Measurements from ENCODE around the gene LRRFIP1.
"Not testable (repeated sequence)": the region's sequence is repeated elsewhere in the genome, so short reads cannot be mapped to it uniquely, and the experiment has no call there.

The LRRFIP1 gene

DNA sequence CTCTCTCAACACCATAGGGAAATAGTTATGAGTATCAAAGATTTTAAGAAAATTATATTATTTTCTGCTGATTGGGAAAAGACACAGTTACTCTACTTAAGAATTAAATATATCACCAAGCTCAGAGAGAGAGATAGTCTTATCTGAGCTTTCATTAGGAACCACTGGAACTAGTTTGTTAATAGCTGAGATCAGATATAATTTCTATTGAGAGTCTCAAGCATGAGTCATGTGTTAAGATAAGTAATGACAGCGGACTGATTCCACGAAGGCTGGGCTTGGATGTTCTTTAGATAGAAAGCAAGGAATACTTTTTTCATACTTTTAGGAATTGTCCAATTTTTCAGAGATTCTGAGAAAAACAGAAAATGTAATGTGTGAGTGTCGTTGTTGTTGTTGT, 126.8 kb downstream of the LRRFIP1 start:
- no peak for DNase-seq

DNA sequence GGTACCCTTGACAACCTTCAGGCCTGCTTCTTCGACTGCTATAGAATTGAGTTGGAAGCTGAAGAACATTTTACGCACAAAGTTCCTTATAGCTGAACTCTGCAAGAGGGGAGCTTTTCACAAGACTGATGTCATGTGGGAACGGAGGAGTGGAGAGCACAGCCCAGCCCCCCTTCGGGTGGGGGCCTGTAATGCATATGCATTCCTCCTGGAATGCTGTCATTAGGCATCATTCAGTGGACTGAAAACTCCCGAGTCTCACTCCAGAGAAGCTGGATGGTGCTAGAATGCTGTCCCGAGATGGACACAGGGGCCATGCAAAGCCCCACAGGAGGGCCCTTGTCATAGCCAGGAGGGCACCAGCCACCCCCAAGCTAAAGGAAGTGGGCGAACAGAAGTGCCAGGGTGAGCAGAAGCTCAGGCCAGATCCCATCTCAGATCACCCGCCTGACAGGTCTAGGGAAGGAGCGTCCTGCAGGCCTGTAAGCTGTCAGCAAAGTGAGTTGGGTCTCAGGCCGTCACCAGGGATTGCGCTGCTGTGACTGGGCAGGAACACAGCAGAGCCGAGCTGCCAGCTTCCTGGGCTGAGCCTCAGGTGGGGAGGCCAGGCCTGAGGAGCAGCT, 127.3 kb downstream of the LRRFIP1 start:
- no peak for DNase-seq

DNA sequence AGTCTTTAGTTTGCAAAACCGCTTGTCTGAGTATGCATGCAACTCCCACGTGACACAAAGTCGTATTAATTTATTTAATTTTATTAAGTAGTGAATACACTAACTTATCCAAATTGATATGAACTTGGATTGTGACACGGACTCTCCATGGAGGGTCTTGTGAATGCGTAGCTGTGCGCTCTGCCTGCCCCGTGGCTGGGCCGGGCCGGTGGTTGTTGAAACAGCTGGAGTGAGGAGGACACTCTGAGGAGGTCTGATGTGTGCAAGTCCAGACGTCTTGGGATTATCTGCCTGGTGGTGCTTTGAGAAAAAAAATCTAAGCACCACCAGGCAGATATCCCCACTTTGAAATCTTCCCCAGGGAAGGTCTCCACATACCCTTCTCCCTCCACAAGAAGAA, 130.2 kb downstream of the LRRFIP1 start:
- no peak for DNase-seq

DNA sequence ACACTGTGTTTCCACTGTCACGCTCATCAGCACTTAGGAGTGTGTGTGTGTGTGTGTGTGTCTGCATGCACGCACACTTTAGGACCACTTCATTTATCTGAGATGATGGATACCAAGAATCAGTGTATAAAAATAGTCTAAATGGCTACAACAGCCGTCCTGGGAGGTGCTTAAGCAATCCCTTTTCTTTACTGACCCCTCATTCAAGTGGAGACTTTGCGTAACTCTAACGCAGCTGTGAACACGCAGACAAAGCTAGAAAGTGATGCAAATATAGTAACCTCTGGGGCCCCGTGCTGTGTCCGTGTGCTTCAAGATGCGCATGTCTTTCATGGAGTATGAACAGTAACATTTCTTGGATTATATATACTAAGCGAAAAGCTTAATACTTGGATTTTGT, 130.8 kb downstream of the LRRFIP1 start:
- DNase-seq: no peak

DNA sequence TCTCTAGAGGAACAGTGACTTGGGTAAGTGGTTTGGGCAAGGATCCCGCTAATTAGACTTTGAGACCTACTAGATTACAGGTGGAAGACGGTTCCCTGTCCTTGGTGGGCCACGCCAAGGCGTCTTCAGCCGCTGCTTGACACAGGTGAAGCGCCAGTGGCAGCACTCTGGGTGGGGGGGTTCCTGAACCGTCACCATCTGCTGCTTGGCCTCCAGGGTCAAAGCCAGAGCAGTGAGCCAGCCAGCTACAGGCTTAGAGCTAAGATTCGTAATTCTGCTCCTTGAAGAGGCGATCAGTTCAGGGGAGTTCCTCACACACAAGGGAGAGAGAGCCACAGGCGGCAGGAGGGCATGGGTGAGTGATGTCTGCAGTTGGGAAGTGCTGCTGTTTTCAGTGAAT, 131.8 kb downstream of the LRRFIP1 start:
- DNase-seq: no peak

DNA sequence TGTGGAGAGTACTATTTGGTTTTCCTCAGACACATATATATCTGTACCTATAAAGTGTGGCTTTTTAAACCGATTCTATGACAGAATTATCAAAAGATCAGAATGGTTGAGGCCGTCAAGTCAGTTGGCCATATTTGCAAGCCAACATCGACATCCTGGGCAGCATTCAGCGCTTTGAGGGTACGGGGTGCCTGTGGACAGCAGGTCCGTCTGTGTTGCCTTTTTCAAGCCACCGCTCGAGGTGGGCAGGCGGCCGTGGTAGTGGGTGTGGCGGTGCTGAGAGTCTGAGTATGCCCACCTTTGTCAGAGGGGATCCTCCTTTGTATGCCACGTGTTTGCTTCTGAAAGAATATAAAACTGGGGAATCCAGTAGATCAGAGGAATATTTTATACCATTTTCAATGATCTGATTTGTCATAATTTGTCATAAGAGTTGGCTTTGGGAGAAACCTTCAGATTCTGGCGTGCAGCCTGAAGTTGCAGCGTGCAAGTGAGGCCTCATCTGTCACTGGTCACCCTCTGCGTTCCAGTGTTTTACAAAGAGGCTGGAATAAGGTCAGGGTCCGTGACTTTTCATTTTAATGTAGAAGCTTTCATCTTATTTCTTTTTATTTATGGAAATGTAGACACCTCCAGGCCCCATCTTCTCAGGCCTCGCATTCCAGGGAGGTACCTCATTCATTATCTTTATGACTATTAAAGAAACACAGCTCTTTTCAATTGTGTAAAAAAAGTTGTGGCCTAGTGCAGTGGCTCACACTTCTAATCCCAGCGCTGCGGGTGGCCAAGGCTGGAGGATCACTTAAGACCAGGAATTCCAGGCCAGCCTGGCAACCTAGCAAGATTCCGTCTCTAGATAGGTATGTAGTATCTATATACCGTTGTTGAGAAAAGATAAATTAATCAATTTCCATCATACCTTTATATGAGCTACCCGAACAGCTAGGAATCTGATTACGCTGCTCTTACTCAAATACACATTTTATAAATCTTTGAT, 133.4 kb downstream of the LRRFIP1 start:
- no peak for DNase-seq

DNA sequence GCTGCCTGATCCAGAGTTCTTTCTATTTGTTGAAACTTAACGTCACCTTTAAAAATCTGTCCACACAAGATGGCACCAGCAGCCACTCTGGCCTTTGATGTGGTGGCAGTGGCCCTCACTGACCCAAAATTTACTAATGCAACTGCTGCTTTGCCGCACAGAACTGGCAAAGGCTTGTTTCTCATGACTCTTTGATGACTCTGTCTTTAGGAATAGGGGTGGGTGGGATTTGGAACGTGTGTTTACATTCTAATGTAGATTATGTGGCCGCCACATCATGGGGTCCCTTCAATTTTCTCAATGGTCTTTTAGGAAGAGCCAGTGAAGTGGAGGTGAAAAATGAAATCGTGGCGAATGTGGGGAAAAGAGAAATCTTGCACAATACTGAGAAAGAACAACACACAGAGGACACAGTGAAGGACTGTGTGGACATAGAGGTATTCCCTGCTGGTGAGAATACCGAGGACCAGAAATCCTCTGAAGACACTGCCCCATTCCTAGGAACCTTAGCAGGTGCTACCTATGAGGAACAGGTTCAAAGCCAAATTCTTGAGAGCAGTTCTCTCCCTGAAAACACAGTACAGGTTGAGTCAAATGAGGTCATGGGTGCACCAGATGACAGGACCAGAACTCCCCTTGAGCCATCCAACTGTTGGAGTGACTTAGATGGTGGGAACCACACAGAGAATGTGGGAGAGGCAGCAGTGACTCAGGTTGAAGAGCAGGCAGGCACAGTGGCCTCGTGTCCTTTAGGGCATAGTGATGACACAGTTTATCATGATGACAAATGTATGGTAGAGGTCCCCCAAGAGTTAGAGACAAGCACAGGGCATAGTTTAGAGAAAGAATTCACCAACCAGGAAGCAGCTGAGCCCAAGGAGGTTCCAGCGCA, 135.2 kb downstream of the LRRFIP1 start:
- DNase-seq: not testable (repeated sequence)

DNA sequence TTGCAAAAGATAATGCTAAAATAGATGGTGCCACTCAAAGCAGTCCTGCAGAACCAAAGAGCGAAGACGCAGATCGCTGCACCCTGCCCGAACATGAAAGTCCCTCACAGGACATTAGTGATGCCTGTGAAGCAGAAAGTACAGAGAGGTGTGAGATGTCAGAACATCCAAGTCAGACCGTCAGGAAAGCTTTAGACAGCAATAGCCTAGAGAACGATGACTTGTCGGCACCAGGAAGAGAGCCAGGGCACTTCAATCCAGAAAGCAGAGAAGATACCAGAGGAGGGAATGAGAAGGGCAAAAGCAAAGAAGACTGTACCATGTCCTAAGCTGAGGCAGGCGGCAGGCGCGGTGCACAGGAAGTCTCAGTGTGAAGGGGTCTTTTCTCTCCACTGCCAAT, 136.4 kb downstream of the LRRFIP1 start:
- DNase-seq: no peak

DNA sequence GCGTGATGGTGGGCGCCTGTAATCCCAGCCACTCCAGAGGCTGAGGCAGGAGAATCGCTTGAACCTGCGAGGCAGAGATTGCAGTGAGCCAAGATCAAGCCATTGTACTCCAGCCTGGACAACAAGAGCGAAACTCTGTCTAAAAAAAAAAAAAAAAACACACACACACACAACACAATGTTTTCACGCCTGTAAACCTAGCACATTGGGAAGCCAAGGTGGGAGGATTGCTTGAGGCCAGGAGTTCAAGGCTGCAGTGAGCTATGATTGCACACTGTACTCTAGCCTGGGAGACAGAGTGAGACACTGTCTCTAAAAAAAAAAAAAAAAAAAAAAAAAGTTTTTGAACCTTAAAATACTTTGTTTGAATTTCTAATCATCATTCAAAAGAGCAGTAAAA, 137.7 kb downstream of the LRRFIP1 start:
- not testable (repeated sequence) for DNase-seq

DNA sequence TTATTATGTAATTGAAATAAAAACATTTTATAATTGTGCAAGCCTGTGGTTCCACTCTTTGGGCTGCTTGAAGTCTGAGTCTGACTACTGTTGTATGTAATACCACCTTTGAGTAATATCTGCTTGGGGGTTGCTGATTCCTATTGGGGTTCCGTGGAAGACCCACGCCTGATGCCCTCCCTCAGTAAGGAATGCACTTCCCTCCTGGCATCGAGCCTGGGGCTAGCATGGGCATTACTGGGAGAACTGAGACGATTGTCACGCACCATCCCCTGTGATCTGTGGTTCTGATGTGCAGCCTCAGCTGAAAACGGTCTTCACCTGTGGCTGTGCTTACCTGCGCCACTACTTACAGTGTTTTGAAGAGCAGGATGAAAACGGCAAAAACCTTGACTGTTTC, 138.5 kb downstream of the LRRFIP1 start:
- no peak for DNase-seq

DNA sequence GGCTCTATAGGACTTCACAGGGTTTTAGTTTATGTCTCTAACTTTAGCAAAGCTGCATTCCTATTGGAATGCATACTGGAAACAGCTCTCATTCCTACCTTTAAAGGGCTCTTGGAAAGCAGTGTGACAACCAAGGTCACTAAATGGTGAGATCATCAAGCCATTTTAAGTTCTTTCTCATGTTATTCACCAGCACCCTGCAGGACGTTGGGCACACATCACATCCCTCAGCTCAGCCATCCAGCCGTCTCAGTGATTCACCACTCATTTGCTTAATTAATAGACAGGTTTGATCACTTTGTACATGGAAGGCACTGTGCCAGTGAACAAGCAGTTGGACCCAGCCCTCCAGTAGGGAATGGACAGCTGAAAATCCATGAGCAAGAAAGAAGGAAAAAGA, 139.0 kb downstream of the LRRFIP1 start:
- no peak for DNase-seq

DNA sequence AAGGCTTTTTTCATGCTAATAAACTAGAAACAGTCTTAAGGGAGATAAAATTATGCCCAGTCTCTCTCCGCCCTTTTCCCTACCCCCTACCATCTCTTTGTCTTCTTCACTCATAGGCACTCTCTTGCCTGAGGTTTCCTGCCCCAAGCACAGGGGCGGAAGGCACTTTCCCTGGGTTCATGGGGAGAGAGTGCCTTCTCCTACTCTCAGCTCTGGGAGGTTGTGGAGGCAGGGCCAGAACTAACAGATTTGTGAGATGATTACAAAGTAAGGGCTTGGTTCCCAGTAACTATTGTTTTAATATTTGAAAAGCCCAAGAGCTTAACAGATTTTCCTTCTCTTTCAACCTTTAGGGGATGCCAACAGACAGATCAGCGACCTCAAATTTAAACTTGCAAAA, 145.1 kb downstream of the LRRFIP1 start:
- no peak for DNase-seq

DNA sequence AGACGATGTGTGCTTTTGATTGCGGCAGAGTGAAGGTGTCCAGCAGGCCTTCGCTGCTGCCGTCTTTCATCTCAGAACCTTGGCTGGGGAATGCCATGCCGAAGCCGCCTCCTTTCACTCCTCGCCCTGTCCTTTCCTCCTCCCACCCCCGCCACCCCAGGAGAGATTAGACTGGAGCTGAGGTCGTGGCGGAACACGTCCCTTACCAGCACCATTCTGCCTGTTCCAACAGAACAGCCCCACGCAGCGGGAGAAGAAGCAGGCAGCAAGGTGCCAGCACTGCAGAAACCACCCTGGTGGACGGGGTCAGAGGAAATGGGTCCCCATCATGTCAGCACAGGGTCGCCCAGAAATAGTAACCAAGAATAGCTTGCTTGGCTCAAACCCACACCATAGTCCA, 146.4 kb downstream of the LRRFIP1 start:
- no peak for DNase-seq

DNA sequence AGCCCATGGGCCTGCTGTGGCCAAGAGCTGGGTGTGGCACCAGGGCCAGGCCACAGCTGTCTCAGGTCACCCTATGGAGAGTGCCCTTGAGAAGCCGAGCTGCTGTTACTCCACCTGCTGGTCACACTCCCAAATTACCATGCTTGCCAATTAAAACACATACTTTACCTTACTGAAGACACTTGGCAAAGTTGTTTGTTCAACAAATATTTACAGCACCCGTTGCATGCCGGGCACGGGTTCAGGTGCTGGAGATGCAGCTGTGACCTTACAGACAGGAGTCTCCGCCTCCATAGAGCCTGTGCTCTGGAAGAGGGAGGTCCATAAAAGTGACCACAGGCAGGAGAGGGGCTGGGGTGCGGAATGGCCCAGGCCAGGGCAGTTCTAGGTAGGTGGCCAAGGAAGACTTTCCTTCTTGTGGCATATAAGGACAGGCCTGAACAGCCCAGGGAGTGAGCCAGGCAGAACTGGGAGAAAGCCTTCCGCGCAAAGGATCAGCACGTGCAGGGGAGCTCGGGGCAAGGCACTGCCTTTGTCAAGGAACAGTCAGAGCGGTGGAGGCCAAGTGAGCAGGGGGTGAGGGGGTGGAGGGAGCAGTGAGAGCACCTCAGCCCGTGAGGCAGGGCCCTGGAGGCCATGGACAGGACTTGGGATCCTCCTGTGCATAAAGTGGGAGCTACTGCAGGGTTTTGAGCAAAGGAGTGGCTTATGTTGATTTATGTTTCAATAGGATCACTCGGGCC, 147.6 kb downstream of the LRRFIP1 start:
- DNase-seq: no peak

DNA sequence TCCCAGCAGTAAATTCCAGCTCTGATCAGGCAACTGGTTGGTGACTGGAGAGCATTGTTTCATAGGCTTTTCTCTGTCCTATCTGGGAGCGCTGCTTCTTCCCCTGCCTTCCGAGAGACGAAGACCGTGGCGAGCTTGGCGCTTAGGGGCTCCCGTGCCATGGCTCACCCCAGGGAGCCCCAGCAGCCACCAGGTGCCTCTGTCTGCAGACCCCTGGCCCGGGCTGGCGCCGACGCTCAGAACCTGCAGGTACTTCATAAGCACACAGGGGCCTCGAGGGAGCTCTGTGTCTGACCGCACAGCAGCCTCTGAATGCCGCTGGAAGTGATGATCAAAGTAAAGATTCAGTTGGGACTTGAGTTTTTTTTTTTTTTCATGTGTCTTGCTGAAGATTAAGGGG, 152.1 kb downstream of the LRRFIP1 start:
- no peak for DNase-seq

DNA sequence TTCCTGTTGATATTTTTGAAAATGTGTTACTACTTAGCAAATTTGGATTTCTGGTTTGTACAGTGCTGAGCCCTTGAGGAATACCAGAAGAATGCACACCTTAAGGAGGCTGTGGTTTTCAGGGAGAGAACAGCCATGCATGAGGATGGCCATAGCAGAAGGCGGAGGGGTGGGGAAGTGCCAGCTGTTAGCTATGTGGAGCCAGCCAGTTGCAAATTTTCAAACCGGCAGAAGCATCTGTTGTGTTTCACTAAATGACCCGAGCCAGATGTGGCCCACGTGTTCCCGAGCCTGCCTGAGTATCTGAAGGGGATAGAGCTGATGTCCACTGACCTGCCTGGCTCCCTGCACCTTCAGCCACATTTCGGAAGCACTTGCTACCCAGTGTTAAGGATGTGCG, 154.8 kb downstream of the LRRFIP1 start:
- DNase-seq: no peak

DNA sequence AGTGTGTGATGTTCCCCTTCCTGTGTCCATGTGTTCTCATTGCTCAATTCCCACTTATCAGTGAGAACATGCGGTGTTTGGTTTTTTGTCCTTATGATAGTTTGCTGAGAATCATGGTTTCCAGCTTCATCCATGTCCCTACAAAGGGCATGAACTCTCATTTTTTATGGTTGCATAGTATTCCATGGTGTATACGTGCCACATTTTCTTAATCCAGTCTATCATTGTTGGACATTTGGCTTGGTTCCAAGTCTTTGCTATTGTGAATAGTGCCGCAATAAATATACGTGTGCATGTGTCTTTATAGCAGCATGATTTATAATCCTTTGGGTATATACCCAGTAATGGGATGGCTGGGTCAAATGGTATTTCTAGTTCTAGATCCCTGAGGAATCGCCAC, 156.3 kb downstream of the LRRFIP1 start:
- DNase-seq: not testable (repeated sequence)

DNA sequence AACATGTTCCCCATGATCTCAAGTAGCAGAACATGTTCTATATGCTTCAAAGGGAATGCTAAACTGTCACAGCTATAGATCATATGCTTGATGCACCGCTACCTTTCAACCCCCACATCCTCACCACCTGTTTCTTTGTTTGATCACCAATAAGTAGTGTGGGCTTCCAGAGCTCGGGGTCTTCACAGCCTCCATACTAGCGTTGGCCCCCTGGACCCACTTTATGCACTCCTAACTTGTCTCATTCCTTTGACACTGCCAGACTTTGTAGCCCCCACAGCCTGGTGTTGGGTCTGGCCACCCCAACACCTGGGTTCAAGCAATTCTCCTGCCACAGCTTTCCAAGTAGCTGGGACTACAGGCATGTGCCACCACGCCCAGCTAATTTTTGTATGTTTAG, 159.5 kb downstream of the LRRFIP1 start:
- DNase-seq: no peak

DNA sequence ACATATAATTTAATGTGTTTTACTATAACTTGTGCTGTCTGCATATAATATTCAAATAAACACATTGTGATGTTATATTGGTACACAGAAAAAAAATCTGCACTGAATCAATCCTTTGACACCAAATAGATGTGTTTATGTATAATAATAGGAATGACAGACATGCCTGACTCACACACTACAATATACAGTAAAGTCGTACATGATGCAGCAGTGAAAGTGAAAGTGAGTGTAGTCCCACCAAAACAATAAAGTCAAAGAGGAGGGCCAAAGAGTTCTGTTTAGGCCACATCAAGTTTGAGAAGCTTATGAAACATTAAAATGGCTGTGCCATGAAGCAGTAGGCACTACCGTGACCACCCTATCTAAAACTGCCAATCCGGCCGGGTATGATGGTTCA, 163.0 kb downstream of the LRRFIP1 start:
- DNase-seq: no peak

DNA sequence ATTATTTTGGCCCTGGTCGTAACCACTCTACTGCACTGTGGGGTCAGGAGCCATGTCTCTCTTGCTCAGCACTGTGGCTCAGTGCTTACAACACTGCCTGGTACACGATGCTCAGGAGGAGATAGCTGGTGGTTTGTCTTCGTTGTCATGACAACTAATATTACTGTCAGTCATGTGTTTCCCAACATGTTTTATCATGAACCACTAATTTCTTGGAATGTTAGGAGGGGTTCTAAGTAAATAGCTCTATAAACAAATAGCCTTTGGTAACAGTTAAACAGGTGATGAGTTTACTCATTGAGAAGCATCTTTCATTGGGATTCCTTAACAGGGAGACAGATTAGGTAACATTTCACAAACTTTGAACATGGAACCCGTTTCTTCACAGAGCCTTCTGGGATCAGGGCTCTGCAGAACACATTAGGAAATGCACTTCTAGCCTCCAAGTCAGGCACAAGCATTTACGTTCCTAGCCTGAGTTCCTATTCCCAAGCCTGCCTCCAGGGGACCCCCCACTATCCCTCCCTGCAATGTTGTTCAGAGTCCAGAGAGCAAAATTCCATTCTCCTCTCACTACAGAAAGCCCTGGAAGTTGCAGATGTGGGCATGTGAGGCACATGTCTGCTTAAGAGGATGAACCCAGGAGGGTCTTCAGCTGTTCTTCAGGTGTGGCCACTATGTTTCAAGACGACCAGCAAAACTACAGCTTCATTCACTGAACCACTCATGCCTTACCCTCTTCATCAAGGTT, 164.8 kb downstream of the LRRFIP1 start:
- no peak for DNase-seq

DNA sequence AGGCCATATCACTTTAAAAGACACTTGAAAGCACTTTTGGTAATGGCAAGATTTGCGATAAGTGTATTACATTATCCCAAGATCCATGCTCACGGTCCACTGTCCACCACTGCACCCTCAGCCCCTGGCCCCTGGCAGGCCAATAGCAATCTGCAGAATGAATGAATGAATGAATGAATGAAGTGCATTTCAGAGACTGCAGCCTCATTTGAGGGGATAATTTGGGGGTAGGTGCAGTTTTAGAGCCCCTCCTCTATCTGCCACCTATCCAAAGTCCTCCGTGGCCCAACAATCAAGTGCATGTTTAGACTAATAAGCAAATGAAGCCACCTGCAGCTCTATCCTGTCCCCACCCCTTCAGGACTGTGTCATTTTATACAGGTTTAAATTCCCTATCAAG, 169.9 kb downstream of the LRRFIP1 start:
- no peak for DNase-seq

Data from NCI-H446 treated with DMSO at 0.1 percent for 48 hours (cell line).